ENCODE measurements around the gene NPAP1. TPM values are rescaled to one million over a fixed set of nuclear protein-coding genes. Genes with fewer than 3 reads are reported as not detected.

Gene NPAP1
- polyA plus RNA-seq, 1 experiment = not detected

DNA sequence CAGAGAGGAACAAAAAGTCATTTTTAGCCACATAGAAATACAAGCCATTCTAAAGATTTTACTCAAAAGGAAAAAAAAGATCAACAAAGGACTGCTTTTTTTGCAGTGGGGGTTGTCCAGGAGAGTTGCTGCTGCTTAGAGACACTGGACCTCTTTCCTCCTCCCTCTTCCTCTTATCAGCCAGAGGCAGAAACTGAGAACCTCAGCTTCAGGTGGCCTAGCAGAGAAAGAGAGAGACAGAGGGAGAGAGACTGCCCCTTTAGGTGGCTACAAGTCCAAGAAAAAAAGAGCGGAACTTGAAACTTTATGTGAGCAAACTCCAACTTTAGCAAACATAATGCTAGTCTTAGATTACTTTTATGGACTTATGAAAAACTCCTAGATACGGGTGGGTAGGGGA is 54.2 kb downstream of the NPAP1 start:
- Histone ChIP-seq H3K36me3 (ENCODE audit: control insufficient read depth, insufficient read depth, low read length) (no peaks in the 10 kb centered on the region), H3K4me3 (ENCODE audit: low read depth, low read length) (no peak overlapping the region), H3K27me3 (ENCODE audit: control insufficient read depth, insufficient read depth, low read length) (no peaks in the 10 kb centered on the region)
- ChIA-PET POLR2A (no interaction called here), CTCF (no interaction called here)
- TF ChIP-seq, protein P1, sequence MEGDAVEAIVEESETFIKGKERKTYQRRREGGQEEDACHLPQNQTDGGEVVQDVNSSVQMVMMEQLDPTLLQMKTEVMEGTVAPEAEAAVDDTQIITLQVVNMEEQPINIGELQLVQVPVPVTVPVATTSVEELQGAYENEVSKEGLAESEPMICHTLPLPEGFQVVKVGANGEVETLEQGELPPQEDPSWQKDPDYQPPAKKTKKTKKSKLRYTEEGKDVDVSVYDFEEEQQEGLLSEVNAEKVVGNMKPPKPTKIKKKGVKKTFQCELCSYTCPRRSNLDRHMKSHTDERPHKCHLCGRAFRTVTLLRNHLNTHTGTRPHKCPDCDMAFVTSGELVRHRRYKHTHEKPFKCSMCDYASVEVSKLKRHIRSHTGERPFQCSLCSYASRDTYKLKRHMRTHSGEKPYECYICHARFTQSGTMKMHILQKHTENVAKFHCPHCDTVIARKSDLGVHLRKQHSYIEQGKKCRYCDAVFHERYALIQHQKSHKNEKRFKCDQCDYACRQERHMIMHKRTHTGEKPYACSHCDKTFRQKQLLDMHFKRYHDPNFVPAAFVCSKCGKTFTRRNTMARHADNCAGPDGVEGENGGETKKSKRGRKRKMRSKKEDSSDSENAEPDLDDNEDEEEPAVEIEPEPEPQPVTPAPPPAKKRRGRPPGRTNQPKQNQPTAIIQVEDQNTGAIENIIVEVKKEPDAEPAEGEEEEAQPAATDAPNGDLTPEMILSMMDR (IDR thresholded peaks at IDR 0.05; ENCODE audit: insufficient read depth, low read depth, low read length) = no peak
- DNase-seq (ENCODE audit: low read depth) = no peak
